Sigmoid colon (tissue), 7 donors: ENCODE measurements around the gene PLCH1. TPM values are rescaled to one million over a fixed set of nuclear protein-coding genes. Genes with fewer than 3 reads are reported as not detected.

Experiments
- DNase-seq: peaks from one replicate; pipeline ENCODE4 v3.0.0-alpha.2; 2019
- H3K27ac ChIP-seq, 4 donors: fragments of 200-600 bp; sonication (generic); one replicate each; pipeline ENCODE4 v1.5.1; 2016 to 2019; ENCODE audit warnings: mild to moderate bottlenecking in 1 of 4
- H3K27me3 ChIP-seq, 3 donors: fragments of 200-600 bp; sonication (generic); one replicate each; pipeline ENCODE4 v1.5.1; 2019; ENCODE audit warnings: mild to moderate bottlenecking in 1 of 3
- H3K36me3 ChIP-seq, 4 donors: fragments of 200-600 bp; sonication (generic); one replicate each; pipeline ENCODE4 v1.5.1; 2016 to 2019
- H3K4me1 ChIP-seq, 4 donors: fragments of 200-600 bp; sonication (generic); one replicate each; pipeline ENCODE4 v1.5.1; 2017 to 2019
- H3K4me3 ChIP-seq, 4 donors: fragments of 200-600 bp; sonication (generic); one replicate each; pipeline ENCODE4 v1.5.1; 2017 to 2019; ENCODE audit warnings: mild to moderate bottlenecking in 2 of 4, moderate library complexity in 1 of 4
- H3K9me3 ChIP-seq, 4 donors: fragments of 200-600 bp in 3 of 4; sonication (generic) in 3 of 4; one replicate each; pipeline versions ENCODE4 v1.5.1 to v1.6.1; 2013 to 2019
- CTCF ChIP-seq, 4 experiments: fragments of 450-650 bp in 3 of 4; fragments of 200-600 bp in 1 of 4; IDR thresholded peaks; one replicate each; pipeline ENCODE4 v1.5.1; 2016 to 2019; ENCODE audit warnings: antibody characterized with exemption in 4 of 4, mild to moderate bottlenecking in 3 of 4, moderate library complexity in 2 of 4
- EP300 ChIP-seq, 4 donors: sonication (generic); formaldehyde crosslinking; IDR thresholded peaks; one replicate each; pipeline ENCODE4 v1.6.1; 2017; ENCODE audit warnings: antibody characterized with exemption in 4 of 4
- POLR2A ChIP-seq, 2 donors: fragments of 450-650 bp; IDR thresholded peaks; one replicate each; pipeline ENCODE4 v1.6.1; 2016; ENCODE audit warnings: antibody characterized with exemption in 2 of 2, mild to moderate bottlenecking in 2 of 2, moderate library complexity in 2 of 2
- POLR2AphosphoS5 ChIP-seq, 4 donors: sonication (generic); formaldehyde crosslinking; IDR thresholded peaks; one replicate each; pipeline ENCODE4 v1.6.1; 2017; ENCODE audit warnings: antibody characterized with exemption in 4 of 4
- whole genome bisulfite sequencing, 2 donors: extraction: QIAGEN DNeasy Blood & Tissue Kit; methylation state at CpG; one replicate each; pipeline ENCODE4 v1.1.7; 2013; 5-methylcytosine and 5-hydroxymethylcytosine counted together
- intact Hi-C: fragments of 100-400 bp; cut with DNase I; formaldehyde crosslinking; loops from one replicate; pipeline ENCODE4 v1.15.1; 2023
- polyA plus RNA-seq, 3 donors: library from polyadenylated mRNA; stranded (reverse); fragments of 200-250 nt; gene quantifications; one replicate each; pipeline ENCODE4 v1.2.3, GENCODE V29; 2013
- total RNA-seq, 4 donors: library from RNA; depleted of rRNA; stranded (reverse); fragments of >200 nt; gene quantifications; one replicate each; pipeline ENCODE4 v1.1.0, GENCODE V29; 2016
- donor health status: healthy with polysubstance abuse.
- donor health status: Bipolar disorder and iron deficiency.
- donor health status: healthy.

The PLCH1 gene
- total and polyA plus RNA-seq, 7 donors, result 0.36 to 1.9 (median 0.83) TPM

GRCh38 chr3:155481591-155481990 lies 263.3 kb downstream of the PLCH1 start:
- intact Hi-C loops, result no loop called here
- Histone ChIP-seq H3K9me3 (no peaks in the 10 kb centered on the region), H3K4me3 (no peak overlapping the region), H3K27me3 (no peaks in the 10 kb centered on the region), H3K4me1 (no peaks in the 10 kb centered on the region), H3K36me3 (no peaks in the 10 kb centered on the region), H3K27ac (no peak overlapping the region)
- DNase-seq, result no peak
- WGBS, 2 donors, result 88 to 95% methylated on average over 2 of the region's 2 CpGs
- TF ChIP-seq EP300 (IDR thresholded peaks at IDR 0.05) (no peak), POLR2A (IDR thresholded peaks at IDR 0.05) (no peak), CTCF (IDR thresholded peaks at IDR 0.05) (no peak), POLR2AphosphoS5 (IDR thresholded peaks at IDR 0.05) (no peak)

GRCh38 chr3:155481089-155481488 lies 263.8 kb downstream of the PLCH1 start:
- Histone ChIP-seq H3K36me3 (no peaks in the 10 kb centered on the region), H3K4me3 (no peak overlapping the region), H3K27me3 (no peaks in the 10 kb centered on the region), H3K9me3 (no peaks in the 10 kb centered on the region), H3K27ac (no peak overlapping the region), H3K4me1 (no peaks in the 10 kb centered on the region)
- DNase-seq, result no peak
- TF ChIP-seq POLR2AphosphoS5 (IDR thresholded peaks at IDR 0.05) (no peak), EP300 (IDR thresholded peaks at IDR 0.05) (no peak), POLR2A (IDR thresholded peaks at IDR 0.05) (no peak), CTCF (IDR thresholded peaks at IDR 0.05) (no peak)
- WGBS, 2 donors, result 82 to 85% methylated on average over 12 of the region's 12 CpGs
- intact Hi-C loops, result no loop called here

GRCh38 chr3:155465664-155466063 lies 279.2 kb downstream of the PLCH1 start:
- TF ChIP-seq POLR2AphosphoS5 (IDR thresholded peaks at IDR 0.05) (no peak), POLR2A (IDR thresholded peaks at IDR 0.05) (no peak), EP300 (IDR thresholded peaks at IDR 0.05) (no peak), CTCF (IDR thresholded peaks at IDR 0.05) (no peak)
- H3K9me3 ChIP-seq, result peaks cover 0 to 7% (median 0%) of the 10 kb centered on the region in 4 donors
- intact Hi-C loops, result no loop called here
- H3K36me3 ChIP-seq, result no peaks in the 10 kb centered on the region
- no peaks in the 10 kb centered on the region for H3K27me3 ChIP-seq
- no peak overlapping the region for H3K27ac ChIP-seq
- no peak for DNase-seq
- H3K4me1 ChIP-seq, result no peaks in the 10 kb centered on the region
- no peak overlapping the region for H3K4me3 ChIP-seq
- WGBS, 2 donors, result 76 to 80% methylated on average over 2 of the region's 2 CpGs

GRCh38 chr3:155462672-155463071 lies 282.2 kb downstream of the PLCH1 start:
- intact Hi-C loops, result no loop called here
- Histone ChIP-seq H3K27me3 (no peaks in the 10 kb centered on the region), H3K4me1 (no peaks in the 10 kb centered on the region), H3K9me3 (peaks cover 0 to 7% (median 0%) of the 10 kb centered on the region in 4 donors), H3K36me3 (no peaks in the 10 kb centered on the region), H3K4me3 (no peak overlapping the region), H3K27ac (no peak overlapping the region)
- no peak for DNase-seq
- TF ChIP-seq POLR2A (IDR thresholded peaks at IDR 0.05) (no peak), EP300 (IDR thresholded peaks at IDR 0.05) (no peak), POLR2AphosphoS5 (IDR thresholded peaks at IDR 0.05) (no peak), CTCF (IDR thresholded peaks at IDR 0.05) (no peak)
- 92 to 94% methylated on average over 4 of the region's 4 CpGs for WGBS, 2 donors

- no peaks in the 10 kb centered on the region for H3K27me3 ChIP-seq
- 92 to 94% methylated on average over 4 of the region's 4 CpGs for WGBS, 2 donors
- no peak for DNase-seq
- H3K4me1 ChIP-seq, result no peaks in the 10 kb centered on the region
- H3K9me3 ChIP-seq, result no peaks in the 10 kb centered on the region
- no peaks in the 10 kb centered on the region for H3K36me3 ChIP-seq
- H3K4me3 ChIP-seq, result no peak overlapping the region
- intact Hi-C loops, result no loop called here
- no peak overlapping the region for H3K27ac ChIP-seq
- no peak for TF ChIP-seq POLR2AphosphoS5 (IDR thresholded peaks at IDR 0.05)
- no peak for TF ChIP-seq CTCF (IDR thresholded peaks at IDR 0.05)
- no peak for TF ChIP-seq POLR2A (IDR thresholded peaks at IDR 0.05)
- no peak for TF ChIP-seq EP300 (IDR thresholded peaks at IDR 0.05)
Measured at GRCh38 chr3:155457591-155457990, 287.3 kb downstream of the PLCH1 start.
